NCI-H1436 treated with DMSO at 0.1 percent for 48 hours (cell line): ENCODE data around the gene DNAH11.

Source experiments
- DNase-seq: peaks from one replicate; lab custom pipeline; 2025; lab: John Stamatoyannopoulos, UW

Gene DNAH11

DNA sequence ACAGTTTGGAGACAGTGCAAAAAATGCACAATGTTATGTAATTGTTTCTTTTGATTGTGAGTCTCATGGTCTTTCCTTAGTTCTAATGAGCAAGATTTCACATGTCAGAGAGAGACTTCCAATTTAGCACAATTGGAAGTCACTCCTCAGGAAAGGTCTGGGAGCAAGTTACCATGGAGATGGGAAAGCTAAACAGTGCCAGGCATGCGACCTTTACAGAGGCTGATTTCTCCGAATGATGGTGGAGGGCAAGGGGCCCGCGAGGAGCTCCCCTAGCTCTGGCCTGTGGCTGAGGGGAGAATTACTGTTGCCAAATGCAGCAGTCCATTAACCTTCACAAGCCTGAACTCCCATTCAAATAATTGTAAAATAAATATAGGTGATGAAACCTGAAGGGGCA, 343.6 kb downstream of the DNAH11 start:
- DNase-seq, result no peak

GRCh38 chr7:21887353-21887752, 344.5 kb downstream of the DNAH11 start:
- no peak for DNase-seq

- no peak for DNase-seq
These were observed 344.9 kb downstream of the DNAH11 start for GRCh38 chr7:21887779-21888178.

GRCh38 chr7:21891291-21891690, 348.5 kb downstream of the DNAH11 start:
- DNase-seq, result no peak

GRCh38 chr7:21893401-21893800, 350.6 kb downstream of the DNAH11 start:
- DNase-seq, result no peak

DNA sequence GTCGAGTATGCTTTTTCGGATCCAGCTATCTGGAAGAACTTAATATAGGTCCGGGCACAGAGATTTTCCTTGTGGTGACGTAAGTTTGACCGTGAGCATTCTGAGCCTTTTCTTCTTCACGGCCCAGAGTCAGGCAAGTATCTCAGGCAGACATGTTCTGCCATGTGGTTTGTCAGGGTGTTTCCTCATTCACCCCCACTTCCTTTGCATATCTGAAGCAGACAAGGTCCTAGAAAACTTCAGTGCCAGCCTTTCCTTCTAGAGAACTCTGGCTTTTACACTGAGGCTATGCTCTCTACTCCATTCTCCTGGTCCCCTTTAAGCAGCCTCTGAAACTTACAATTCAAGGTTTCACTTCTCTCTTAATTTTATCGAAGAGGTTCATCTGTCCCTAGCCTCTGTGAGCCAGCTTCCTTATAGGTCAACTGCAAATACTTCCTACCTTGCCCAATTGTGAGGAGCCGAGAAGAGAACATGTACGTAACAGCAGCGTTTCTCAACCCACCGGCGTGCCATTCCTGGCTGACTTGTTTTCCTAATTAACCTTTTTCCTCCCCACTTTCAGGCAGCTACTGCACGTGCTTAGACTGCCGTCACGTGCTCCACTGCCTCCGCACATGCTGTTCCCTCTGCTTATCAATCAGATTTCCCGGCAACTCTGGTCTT, 355.6 kb downstream of the DNAH11 start:
- DNase-seq, result no peak

DNA sequence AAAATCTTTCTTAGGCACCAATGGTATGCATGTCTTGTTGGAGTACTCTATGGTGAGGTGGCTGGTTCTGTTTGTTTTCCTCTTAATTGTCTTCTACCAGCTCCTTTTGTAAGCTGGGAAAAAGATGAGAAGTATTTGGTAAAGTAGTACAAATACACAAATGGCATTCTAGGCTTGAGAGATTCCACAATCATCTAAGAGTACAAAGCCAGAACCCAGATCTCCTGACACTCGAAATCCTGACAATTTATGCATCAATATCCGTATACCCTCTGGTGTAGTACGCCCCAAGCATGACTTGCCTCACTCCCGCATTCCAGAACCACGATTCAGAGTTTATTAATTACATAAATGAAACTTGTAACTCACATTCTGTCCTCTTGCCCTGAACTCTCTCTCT, 359.4 kb downstream of the DNAH11 start:
- DNase-seq, result no peak

DNA sequence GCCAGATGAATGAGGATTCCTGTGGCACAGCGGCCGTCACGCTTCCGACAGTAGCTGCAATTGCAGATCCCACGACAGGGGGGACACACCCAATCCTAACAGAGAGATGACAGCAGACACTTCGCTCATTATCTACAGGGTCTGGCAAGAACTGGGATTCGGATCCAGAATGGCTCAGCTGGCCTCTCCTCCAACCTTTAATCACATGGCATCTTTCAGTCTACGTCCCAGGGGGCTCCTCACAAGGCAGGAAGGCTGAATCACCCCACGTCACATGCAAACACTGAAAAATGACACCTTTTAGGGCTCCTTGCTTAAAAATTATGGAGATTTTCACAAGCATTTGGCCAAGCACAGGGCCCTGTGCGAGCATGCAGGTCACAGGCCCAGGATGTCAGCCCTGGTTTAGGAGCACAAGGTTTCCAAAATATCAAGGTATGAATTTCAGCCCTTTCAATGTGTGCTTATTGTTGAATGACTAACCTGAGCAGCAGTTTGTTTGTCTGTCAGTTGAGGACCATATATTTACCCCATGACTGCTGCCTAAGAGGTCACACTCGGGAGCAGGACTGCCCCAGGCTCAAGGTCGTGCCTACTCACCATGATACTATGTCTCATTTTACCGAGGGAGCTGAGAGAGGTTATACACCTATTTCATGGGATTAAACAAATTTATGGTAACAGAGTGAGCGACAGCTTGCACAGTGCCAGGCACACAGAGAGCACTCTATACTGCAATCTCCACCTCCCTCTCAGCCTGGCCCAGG, 360.4 kb downstream of the DNAH11 start:
- DNase-seq, result no peak

DNA sequence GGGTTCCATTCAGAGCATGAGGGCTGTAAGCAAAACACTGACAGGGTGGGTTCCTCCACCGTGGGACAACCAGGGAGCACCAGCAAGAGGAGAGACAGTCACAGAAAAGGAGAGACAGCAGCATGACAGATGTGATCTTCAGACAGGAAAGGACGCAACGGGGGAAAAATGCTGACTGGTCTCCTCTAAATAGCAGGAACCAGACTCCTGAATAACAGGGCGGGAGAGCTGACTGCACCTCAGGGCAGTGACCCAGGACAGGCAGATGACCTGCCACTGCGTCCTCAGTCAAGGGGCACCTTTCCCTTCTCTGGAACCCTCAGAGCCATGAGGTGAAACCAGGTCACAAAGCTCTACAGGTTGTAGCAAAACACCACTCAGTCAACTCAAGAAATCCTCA, 365.9 kb downstream of the DNAH11 start:
- no peak for DNase-seq

- no peak for DNase-seq
These were observed 367.4 kb downstream of the DNAH11 start for GRCh38 chr7:21910253-21910652.

- DNase-seq, result no peak
These were observed 368.6 kb downstream of the DNAH11 start for GRCh38 chr7:21911341-21911875.

DNA sequence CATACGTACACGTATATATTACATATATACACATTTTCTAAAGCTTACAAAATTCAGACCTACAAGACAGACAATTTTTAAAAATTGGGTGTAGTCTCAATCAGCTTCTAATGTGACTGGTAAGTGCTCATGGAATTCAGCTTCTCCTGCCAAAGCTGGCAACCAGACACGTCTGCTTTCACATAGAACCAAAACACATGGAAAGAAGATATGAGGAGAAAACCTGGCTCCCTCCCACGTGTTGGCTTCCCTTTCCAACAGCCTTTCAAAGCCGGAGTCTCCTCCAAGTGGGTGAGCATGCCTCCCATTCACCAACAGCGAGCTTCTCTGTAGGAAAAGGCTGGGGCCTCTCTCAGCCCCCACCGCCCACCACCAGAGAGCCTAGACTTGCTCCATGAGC, 369.5 kb downstream of the DNAH11 start:
- DNase-seq, result no peak

- DNase-seq, result no peak
These were observed 370.3 kb downstream of the DNAH11 start for GRCh38 chr7:21912931-21913780.

- no peak for DNase-seq
These were observed 371.8 kb downstream of the DNAH11 start for GRCh38 chr7:21914671-21915070.

DNA sequence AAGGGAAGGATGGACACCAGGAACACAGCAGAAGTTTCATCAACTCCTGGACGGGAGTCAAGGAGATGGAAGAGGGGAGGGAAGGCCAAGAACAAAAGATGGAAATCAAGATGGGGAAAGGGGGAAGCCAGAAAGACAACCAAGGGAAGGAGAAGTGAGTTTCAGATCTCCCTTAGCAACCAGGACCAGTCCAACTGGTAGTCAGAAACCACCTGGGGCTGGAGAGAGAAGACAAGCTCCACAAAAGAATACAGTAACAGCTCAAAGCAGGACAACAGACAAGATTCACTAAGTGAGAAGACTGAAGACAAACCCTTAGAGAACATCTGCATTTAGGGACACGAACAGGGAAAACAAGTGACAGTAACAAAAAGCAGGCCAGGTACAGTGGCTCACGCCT, 372.3 kb downstream of the DNAH11 start:
- DNase-seq, result no peak

DNA sequence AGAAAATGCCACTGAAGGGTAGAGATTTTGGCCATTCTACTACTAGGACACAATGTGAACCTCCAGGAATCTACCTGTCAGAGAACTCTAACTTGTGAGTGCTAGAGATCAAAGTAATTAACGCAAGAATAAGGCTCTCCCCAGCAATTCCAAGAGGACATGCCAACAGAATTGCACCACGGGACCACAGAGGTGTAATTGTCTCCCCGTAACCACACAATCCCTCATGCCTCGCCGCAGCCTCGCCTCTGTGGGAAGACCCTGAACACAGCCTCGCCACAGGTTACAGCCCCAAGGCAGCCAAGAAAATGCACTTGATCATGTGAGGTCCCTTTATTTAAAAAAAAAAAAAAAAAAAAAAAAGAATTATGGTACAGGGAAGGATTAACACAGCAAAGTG, 373.3 kb downstream of the DNAH11 start:
- no peak for DNase-seq

GRCh38 chr7:21916629-21917028, 373.8 kb downstream of the DNAH11 start:
- DNase-seq, result no peak

GRCh38 chr7:21918216-21918615, 375.4 kb downstream of the DNAH11 start:
- DNase-seq, result no peak

- no peak for DNase-seq
These were observed 378.1 kb downstream of the DNAH11 start for GRCh38 chr7:21920936-21921335.

- no peak for DNase-seq
These were observed 379.8 kb downstream of the DNAH11 start for GRCh38 chr7:21922605-21923004.

DNA sequence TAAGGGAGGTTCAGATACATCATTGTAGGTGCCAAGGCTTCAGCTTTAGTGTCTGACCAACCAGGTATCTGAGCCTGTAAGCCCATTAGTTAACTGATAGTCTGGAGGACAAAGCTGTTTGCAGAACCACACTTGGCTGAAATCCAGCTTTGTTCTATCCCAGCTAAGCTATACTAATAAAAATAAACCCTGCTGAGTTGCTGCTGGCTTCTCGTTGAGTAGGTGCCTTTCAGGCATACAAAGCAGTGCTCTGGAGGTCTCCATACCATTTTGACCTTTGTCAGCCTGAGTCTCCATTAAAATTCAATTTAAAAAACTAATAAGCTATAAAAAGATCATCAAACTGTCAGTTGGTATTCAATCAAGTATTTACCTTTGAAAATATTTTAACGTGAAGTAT, 380.8 kb downstream of the DNAH11 start:
- no peak for DNase-seq

GRCh38 chr7:21926448-21926847, 383.6 kb downstream of the DNAH11 start:
- DNase-seq, result no peak

DNA sequence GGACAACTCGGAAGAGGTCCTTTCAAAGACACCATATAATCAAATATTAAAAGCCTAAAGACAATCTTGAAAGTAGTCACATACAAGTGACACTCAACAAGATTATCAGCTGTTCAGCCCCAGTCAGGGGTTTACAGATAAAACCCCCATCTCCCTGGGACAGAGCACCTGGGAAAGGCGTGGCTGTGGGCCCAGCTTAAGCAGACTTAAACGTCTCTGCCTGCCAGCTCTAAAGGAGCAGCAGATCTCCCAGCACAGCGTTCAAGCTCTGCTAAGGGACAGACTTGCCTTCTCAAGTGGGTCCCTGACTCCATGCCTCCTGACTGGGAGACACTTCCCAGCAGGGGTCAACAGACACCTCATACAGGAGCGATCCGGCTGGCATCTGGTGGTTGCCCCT, 384.9 kb downstream of the DNAH11 start:
- DNase-seq, result no peak
